Activated CD8-positive, alpha-beta memory T cell treated with anti-CD3 and anti-CD28 coated beads for 48 hours (primary cell): ENCODE data around the gene CHAF1B.
A peak's percentile ranks its signal among the peaks of the same experiment; 100 is the strongest.
"Not testable (repeated sequence)": the region's sequence is repeated elsewhere in the genome, so short reads cannot be mapped to it uniquely, and the experiment has no call there.

Source experiments
- DNase-seq, 3 experiments: peaks; one replicate each; pipeline ENCODE4 v3.0.0-alpha.2; 2020; ENCODE audit warnings: low read depth in 2 of 3, low spot score in 2 of 3

CHAF1B gene

DNA sequence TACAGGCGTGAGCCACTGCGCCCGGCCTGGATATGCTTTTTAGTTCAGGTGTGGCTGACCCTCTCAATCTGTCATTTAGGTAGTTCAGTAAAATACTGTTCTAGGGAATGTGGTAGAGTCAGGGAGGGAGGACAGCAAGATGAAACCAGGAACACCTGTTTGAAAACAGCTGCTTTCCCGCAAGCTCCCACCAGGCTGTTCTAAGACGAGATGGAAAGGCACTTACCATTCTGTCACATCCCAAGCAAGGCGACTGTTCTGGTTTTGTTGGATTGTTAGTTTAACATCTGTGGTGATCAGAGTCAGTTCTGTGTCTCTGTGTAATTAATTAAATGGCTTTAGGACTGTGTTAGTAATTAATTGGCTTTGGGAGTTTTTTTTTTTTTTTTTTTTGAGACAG is 2.9 kb downstream of the CHAF1B start:
- no peak for DNase-seq

DNA sequence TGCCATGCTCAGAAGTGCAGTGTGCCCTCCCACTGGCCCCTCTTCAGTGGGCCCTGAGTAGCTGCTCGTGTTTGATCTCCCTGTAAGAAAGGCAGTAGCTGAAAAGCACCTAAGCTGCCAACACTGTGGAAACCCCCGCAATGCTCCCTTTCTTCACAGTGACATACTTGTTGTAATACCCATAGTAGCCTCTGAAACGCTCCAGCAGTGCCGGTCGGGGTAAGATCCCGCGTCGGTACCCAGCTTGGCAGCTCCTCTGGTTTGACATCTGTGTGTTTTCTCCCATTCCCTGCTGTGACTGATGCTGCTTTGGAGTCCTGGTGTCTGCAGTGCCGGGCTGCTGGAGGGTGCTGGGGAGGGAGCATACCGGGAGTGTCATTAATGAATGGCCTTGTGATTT is 3.6 kb downstream of the CHAF1B start:
- no peak for DNase-seq

DNA sequence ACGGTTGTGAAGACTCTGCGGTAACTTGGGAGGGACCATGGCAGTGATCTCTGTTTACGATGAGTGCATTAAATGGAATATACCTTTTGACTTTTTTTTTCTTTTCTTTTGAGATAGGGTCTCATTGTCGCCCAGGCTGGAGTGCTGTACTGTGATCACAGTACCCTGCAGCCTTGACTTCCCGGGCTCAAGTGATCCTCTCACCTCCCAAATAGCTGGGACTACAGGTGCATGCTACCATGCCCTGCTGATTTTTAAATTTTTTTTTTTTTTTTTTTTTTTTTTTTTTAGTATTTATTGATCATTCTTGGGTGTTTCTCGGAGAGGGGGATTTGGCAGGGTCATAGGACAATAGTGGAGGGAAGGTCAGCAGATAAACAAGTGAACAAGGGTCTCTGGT is 6.5 kb downstream of the CHAF1B start:
- DNase-seq = not testable (repeated sequence)

DNA sequence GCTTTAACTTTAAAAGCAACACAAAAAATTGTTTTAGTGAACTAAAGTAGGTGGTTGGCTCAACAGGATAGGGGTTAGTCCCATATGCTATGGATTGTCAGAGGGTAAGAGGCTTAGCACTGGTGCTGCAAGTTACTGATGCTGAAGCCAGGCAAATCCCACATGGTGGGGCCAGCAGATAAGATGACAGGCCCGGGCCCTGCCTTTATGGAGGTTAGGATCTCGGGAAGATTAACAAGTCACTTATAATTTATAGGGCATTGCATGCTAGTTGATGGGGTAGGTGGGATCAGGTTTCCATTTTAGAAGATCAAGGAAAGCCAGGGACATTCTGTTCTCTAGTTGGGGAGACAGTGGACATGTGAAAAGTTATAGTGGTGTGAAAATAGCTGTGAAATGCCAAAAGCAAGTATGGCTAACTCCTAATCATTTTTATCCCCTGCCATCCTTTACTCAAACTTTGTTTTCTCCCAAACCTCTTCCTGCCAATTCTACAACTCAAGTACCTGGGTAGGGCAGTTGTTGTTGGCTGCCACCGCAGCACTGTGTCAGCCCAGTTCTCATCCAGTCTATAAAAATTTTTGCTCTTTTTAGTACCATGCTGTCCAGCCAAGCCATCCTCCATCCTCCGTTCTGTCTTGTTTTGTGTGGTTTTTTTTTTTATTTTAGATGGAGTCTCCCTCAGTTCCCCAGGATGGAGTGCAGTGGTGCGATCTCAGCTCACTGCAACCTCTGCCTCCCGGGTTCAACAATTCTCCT is 10.3 kb downstream of the CHAF1B start:
- DNase-seq = no peak

DNA sequence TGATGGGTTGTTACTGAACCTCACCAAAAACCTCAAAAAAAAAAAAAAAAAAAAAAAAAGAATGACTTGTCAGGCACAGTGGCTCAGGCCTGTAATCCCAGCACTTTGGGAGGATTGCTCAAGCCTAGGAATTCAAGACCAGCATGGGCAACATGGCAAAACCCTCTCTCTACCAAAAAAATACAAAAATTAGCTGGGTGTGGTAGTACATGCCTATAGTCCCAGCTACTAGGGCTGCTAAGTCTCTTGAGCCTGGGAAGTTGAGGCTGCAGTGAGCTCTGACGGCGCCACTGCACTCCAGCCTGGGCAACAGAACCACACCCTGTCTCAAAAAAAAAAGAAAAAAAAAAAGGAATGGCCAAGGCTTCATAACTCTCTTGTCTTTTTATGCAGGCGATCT is 11.1 kb downstream of the CHAF1B start:
- DNase-seq = no peak

DNA sequence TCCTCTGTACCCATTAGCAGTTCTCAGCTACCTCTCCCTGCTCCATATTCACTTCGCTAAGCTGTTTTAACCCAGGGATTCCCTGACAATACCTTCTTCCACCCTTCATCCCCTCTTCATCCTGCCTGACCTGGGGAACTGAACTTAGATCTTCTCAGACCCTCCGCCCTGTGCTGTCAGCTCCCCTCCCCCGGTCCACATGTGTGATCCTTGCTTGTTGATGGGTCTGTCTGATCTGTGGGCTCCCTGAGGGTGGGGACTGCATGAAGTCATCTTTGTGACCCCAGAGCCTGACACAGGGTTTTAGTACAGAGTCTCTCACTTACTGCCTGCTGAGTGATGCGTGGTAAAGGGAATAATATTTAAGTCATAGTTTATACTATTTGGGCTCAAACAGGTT is 11.8 kb downstream of the CHAF1B start:
- no peak for DNase-seq

DNA sequence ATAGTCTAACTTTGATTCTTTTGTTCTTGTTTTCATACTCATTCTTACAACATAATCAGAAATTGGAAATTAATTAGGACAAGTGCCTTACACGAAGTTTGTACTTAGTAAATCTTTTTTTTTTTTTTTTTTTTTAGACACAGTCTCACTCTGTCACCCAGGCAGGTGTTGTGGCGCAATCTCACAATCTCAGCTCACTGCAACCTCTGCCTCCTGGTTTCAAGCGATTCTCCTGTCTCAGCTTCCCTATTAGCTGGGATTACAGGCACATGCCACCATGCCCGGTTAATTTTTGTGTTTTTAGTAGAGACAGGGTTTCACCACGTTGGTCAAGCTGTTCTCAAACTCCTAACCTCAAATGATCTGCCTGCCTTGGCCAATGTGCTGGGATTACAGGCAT is 12.4 kb downstream of the CHAF1B start:
- DNase-seq = no peak

DNA sequence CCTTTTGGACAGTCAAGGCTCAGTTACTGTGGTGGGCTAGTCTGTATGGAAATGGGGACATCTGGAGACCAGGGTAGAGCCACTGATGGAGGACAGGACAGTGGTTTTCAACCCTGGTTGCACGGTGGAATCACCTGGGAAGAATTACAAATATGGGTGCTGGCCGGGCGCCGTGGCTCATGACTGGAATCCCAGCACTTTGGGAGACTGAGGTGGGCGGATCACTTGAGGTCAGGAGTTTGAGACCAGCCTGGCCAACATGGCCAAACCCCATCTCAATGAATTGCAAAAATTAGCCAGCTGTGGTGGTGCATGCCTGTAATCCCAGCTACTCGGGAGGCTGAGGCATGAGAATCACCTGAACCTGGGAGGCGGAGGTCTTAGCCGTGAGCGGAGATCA is 14.5 kb downstream of the CHAF1B start:
- not testable (repeated sequence) for DNase-seq

DNA sequence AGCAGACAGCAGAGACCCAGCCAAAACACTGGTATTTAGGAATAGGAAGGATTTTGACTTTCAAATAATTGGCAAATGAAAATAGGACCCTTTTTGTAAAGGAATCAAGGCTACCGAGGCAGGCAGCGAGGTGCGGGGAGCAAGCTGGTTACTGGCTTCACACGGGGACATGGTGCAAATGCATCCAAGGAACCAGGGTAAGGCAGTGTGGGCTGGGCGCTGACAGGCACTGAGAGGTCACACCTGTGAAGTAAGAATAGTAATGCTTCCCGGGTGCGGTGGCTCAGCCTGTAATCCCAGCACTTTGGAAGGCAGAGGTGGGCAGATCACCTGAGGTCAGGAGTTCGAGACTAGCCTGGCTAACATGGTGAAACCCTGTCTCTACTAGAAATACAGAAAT is 15.5 kb downstream of the CHAF1B start:
- DNase-seq = no peak

DNA sequence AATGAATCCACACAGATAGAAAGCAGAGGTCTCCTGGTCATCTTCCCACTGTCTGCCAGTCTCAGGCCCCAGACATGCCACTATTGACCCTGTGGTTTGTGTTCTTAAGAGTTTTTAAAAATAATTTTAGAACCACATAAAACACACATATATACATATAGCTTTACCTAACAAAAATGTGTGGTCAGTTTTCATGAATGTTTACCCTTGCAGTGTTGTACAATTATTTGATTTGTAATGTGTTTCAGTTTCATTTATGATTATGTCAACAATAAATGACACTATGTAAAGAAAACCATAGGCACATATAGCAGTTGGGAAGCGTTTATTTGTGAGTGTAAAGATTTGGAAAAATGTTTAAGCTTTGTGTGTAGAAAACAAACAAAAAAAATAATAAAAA is 17.1 kb downstream of the CHAF1B start:
- DNase-seq = no peak

DNA sequence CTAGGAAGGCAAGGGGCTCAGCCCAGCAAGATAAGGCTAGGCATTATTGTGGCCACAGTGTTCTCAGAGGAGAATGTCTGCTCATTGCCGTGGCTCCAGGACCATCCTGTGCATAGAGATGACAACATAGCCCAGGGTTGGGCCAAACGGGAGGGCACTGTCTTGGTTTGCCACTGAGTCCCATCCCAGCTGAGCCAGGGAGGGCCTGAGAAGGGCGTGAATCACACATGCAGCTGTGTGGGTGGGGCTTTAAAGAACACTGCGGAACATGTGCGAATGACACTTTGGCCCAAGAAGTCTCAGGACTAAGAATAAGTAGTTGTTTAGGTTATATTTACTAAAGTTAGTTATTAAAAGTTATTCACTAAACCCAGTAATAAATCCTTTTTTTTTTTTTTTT is 18.5 kb downstream of the CHAF1B start:
- no peak for DNase-seq

DNA sequence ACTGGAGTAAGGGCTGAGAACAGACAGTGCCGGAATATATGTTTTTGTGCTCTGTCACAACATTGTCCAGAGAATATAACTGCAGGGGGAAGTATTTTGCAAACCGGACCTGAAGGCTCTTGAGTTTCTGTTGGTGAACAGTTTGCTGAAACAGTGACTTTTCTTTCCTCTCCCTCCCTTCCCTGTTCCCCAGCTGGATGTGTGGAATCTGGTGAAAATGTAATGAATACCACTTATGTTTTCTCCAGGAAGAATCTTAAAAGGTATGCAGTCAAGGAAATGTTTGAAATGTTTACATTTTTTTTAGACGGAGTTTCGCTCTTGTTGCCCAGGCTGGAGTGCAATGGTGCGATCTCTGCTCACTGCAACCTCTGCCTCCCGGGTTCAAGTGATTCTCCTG is 23.4 kb downstream of the CHAF1B start:
- no peak for DNase-seq

DNA sequence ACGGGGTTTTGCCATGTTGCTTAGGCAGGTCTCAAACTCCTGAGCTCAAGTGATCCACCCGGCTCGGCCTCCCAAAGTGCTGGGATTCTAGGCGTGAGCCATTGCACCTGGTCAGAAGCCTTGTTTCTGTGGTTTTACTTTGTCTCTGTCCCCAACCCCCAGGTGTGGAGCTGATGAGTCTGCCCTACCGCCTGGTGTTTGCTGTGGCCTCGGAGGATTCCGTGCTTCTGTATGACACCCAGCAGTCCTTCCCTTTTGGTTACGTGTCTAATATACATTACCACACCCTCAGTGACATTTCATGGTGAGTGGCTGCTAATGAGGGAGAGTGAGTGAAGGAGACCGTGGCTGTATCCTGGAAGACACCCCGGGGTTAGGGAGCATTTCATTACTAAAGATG is 26.1 kb downstream of the CHAF1B start:
- no peak for DNase-seq

DNA sequence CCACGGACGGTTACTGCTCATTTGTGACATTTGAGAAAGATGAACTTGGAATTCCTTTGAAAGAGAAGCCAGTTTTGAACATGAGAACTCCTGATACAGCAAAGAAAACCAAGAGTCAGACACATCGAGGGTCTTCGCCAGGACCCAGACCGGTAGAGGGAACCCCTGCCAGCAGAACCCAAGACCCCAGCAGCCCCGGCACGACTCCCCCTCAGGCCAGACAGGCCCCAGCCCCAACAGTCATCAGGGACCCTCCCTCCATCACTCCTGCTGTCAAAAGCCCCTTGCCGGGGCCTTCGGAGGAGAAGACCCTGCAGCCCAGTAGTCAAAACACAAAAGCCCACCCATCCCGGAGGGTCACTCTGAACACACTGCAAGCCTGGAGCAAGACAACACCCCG is 27.7 kb downstream of the CHAF1B start:
- no peak for DNase-seq

DNA sequence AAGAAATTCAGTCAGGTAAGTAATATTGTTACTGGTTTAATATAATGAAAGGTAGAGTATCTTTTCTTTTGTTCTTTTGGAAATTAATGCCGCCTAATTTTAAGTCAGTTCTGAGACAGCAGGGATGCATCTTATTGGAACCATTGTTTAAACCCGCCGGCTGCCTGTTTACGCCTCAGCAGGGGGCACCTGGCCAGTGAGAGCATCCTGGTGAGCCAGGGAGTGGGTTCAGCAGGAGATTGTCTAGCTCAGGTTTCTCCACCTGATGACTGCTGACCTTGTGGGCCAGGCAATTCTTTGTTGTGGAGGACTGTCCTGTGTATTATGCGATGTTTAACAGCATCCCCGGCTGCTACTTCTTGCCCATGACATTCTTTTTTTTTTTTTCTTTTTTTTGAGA is 30.2 kb downstream of the CHAF1B start:
- DNase-seq = no peak

DNA sequence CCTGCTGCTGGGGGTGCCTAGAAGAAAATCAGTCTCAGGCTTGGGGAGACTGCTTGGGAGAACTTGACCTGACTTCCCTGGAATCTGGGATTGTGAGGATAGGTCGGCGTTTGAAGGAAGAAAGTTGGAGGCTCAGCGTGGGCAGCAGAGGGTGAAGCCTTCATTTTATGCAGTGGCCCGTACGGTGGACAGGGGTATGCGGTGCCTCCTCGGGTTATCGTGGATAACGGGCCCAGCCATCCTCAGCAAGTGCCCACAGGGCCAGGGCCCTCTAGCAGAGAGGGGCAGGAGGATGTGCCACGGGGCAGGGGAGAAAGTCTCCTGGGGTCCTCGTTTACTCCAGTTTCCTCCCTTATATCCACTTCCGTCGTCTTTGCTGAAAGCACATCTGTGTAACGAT is 34.0 kb downstream of the CHAF1B start:
- no peak for DNase-seq

DNA sequence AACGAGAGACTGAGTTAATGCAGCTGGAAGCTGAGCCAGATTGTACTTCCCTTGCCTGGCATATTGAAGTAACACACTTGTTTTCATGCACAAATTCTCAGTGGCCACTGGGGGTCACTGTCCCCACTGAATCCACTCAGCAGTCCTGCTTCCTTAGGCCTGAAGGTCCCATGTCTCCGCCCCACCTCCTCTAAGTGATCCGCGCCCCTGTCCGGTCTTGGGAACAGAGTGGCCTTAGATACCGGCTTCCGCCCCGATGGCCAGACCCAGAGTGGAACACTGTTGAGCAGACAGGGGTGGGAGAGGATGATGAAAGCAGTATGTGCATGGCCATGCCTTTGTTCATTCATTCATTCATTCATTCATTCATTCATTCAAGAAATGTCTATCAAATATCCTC is 34.8 kb downstream of the CHAF1B start:
- DNase-seq = peak in 1 of 3 experiments; percentile 11

DNA sequence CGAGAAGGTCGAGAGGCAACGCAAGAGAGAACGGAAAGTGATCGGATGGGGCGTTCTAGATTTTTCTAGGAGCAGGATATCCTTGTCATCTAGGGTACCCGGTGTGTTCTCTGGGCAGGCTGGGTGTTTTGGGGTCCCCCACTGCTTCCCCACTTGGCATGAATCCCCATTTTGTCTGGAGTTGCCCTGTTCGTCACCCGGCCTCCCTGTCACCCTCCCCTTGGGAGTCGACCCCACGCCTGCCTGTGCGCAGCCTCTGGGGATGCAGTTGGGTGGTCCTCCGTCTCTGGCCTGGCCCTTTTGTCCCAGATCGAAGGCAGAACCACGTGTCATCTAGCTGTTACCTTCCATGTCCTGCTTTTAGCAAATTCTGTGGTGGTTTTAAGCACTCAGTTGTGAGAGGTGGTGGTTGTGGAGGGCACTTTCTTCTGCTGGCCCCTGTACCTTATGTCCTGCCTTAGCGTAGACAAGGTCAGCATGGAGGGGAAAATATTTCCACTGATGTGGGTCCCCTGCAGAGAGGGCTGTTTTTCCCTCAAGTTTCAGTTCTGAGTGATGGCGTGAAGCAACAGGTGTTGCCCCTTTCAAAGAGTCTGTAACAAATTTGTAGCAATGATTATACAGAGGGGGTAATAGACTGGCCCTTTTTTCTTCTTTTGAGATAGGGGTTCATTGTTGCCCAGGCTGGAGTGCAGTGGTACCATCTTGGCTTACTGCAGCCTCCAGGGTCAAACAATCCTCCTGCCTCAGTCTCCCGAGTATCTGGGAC is 35.6 kb downstream of the CHAF1B start:
- no peak for DNase-seq

DNA sequence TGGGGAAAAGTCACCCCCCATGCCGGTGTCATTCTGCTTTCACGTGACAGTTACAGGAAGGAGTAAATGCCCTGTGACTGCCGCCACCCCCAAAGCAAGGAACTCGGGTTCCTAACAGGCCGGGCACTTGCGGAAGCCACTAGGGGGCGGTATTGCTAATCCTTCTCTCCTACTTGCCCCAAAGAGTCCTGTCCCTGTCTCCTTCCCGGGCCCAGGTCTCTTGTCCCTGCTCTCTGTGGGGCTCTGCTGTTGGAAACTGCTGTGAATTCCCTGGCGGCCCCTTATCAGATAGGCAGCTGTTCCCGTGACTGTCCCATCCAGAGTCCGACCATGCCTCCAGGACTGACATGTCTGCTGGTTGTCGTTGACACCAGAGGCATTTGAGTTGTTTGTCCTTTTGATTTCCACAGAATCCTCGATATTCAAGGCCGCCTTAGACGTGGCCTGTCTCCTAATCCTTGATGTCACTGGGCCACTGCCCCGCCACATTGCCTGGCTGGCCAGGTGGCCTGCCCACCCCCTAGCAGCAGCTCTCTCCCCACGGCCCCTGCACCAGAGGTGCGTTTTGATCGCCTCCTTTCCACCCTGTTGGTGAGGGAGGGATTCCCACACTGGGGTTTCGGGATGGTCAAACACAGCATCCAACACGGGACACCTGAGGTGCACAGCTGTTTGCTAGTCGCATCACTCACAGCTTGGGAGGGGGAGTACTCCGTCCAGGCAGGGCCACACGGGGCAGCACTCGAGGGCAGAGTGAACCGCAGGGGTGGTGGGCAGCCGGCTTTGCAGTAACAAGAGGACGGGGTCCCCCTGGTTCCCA is 37.3 kb downstream of the CHAF1B start:
- peak in 1 of 3 experiments; percentile 28 for DNase-seq

DNA sequence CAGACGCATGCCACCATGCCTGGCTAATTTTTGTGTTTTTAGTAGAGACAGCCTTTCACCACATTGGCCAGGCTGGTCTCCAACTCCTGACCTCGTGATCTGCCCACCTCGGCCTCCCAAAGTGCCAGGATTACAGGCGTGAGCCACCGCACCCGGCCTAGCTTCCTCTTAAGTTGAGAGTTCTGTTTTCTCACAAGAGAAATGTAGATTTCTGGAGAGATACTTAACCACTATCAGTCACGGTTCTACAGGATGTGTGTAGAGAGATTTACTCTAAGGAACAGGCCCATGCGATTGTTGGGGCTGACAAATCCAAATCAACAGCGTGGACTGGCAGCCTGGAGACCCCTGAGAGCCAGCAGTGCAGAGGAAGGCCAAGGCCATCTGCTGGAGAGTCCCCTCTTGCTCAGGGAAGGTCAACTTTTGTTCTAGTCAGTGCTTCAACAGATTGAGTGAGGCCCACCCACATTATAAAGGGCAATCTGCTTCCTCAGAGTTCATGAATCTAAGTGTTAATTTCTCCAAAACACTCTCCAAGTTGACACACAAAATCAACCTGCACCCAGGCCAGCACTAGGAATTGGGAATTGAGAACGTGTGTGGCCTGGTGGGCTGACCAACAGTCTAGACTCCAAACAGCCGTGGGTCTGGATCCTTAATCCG is 38.7 kb downstream of the CHAF1B start:
- no peak for DNase-seq

DNA sequence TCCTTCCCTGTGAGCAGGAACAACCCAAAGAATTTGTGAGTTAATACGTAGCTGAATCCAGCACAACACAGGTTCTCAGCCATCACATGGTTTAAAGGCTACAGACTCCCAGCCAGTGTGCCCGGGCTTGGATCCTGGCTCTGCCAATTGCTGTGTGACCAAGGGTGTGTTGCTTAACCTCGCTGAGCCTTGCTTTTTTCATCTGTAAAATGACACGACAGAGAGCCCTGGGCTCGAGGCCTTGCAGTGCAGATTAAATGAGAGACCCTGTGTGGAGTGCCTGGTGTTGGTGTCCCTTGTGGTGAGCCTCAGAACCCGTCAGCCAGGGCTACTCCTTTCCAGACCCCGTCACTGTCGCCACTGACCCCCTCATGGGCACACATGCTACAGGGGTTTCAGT is 39.4 kb downstream of the CHAF1B start:
- DNase-seq = no peak
